ENCODE measurements around the gene TMED1. TPM values are rescaled to one million over a fixed set of nuclear protein-coding genes. Genes with fewer than 3 reads are reported as not detected.
A peak's percentile ranks its signal among the peaks of the same experiment; 100 is the strongest.

TMED1 gene
- total RNA-seq, 1 donor from 2014 or later: 60.6 TPM

GRCh38 chr19:10830931-10831779 lies 4.9 kb downstream of the TMED1 start:
- DNase-seq: no peak

- DNase-seq: no peak
Measured at GRCh38 chr19:10830370-10830769, 5.6 kb downstream of the TMED1 start.

- DNase-seq: no peak
Measured at GRCh38 chr19:10829967-10830366, 6.0 kb downstream of the TMED1 start.

- DNase-seq: peak; percentile 25
Measured at GRCh38 chr19:10828981-10829821, 6.8 kb downstream of the TMED1 start.

- no peak for DNase-seq
Measured at GRCh38 chr19:10826846-10827245, 9.2 kb downstream of the TMED1 start.

GRCh38 chr19:10826231-10826630 lies 9.8 kb downstream of the TMED1 start:
- no peak for DNase-seq

GRCh38 chr19:10823690-10824089 lies 12.3 kb downstream of the TMED1 start:
- DNase-seq: no peak

- DNase-seq: peak; percentile 35
Measured at GRCh38 chr19:10820173-10820572, 15.8 kb downstream of the TMED1 start.

GRCh38 chr19:10819124-10820060 lies 16.6 kb downstream of the TMED1 start:
- DNase-seq: no peak

GRCh38 chr19:10818301-10819123 lies 17.5 kb downstream of the TMED1 start:
- DNase-seq: no peak

GRCh38 chr19:10817291-10818038 lies 18.5 kb downstream of the TMED1 start:
- no peak for DNase-seq

- DNase-seq: no peak
Measured at GRCh38 chr19:10816691-10817090, 19.3 kb downstream of the TMED1 start.

- DNase-seq: no peak
Measured at GRCh38 chr19:10815969-10816644, 19.9 kb downstream of the TMED1 start.

- DNase-seq: no peak
Measured at GRCh38 chr19:10815007-10815536, 20.9 kb downstream of the TMED1 start.

- DNase-seq: peak; percentile 90
Measured at GRCh38 chr19:10812902-10813404, 23.1 kb downstream of the TMED1 start.

- DNase-seq: no peak
Measured at GRCh38 chr19:10812196-10812595, 23.8 kb downstream of the TMED1 start.

GRCh38 chr19:10811391-10812111 lies 24.5 kb downstream of the TMED1 start:
- no peak for DNase-seq

- no peak for DNase-seq
Measured at GRCh38 chr19:10809651-10810285, 26.2 kb downstream of the TMED1 start.

Measured in dermis blood vessel endothelial cell (primary cell).